ENCODE data around the gene RETREG3. TPM values are rescaled to one million over a fixed set of nuclear protein-coding genes. Genes with fewer than 3 reads are reported as not detected.

RETREG3 gene
- polyA plus RNA-seq, 4 donors = 8.4 to 42.3 (median 17.0) TPM

- DNase-seq (no peak), FAIRE-seq (no peak)
- Histone ChIP-seq H3K27ac (ENCODE audit: low read depth in 1 of 3, low read length in 2 of 3) (no peak overlapping the region), H3K27me3 (ENCODE audit: control insufficient read depth in 3 of 3, insufficient read depth in 3 of 3, low read length in 3 of 3) (no peaks in the 10 kb centered on the region), H3K4me3 (ENCODE audit: low read depth in 1 of 3, low read length in 3 of 3) (no peak overlapping the region), H3K9me3 (ENCODE audit: control insufficient read depth in 2 of 2, insufficient read depth in 1 of 2, low read depth in 1 of 2, low read length in 1 of 2) (no peaks in the 10 kb centered on the region), H3K4me1 (ENCODE audit: control insufficient read depth in 3 of 3, insufficient read depth in 2 of 3, low read depth in 1 of 3, low read length in 2 of 3) (peaks cover 0 to 23% (median under 1%) of the 10 kb centered on the region in 3 donors), H3K36me3 (ENCODE audit: control insufficient read depth in 3 of 3, insufficient read depth in 2 of 3, low read depth in 1 of 3, low read length in 3 of 3) (peaks cover 15 to 73% (median 41%) of the 10 kb centered on the region in 3 donors)
- WGBS, 3 donors = 67 to 75% (median 72%) methylated on average over 12 of the region's 12 CpGs
Measured at GRCh38 chr17:42571435-42572225, 37.5 kb downstream of the RETREG3 start.

- Histone ChIP-seq H3K4me3 (ENCODE audit: low read depth in 1 of 3, low read length in 3 of 3) (peak overlapping the region in 1 of 3 donors; percentile 3), H3K4me1 (ENCODE audit: control insufficient read depth in 3 of 3, insufficient read depth in 2 of 3, low read depth in 1 of 3, low read length in 2 of 3) (peaks cover 7 to 39% (median 7%) of the 10 kb centered on the region in 3 donors), H3K27ac (ENCODE audit: low read depth in 1 of 3, low read length in 2 of 3) (peak overlapping the region in 2 of 3 donors; percentile 36 to 94), H3K36me3 (ENCODE audit: control insufficient read depth in 3 of 3, insufficient read depth in 2 of 3, low read depth in 1 of 3, low read length in 3 of 3) (peaks cover 20 to 88% (median 35%) of the 10 kb centered on the region in 3 donors), H3K27me3 (ENCODE audit: control insufficient read depth in 3 of 3, insufficient read depth in 3 of 3, low read length in 3 of 3) (no peaks in the 10 kb centered on the region), H3K9me3 (ENCODE audit: control insufficient read depth in 2 of 2, insufficient read depth in 1 of 2, low read depth in 1 of 2, low read length in 1 of 2) (no peaks in the 10 kb centered on the region)
- DNase-seq (no peak), FAIRE-seq (no peak)
- 82 to 90% (median 84%) methylated on average over 14 of the region's 14 CpGs for WGBS, 3 donors
Measured at GRCh38 chr17:42568341-42569111, 40.6 kb downstream of the RETREG3 start.

- 0% methylated on average over 48 to 72 of the region's 72 CpGs for WGBS, 3 donors
- peaks cover 8 to 49% (median 10%) of the 10 kb centered on the region in 3 donors for H3K4me1 ChIP-seq (ENCODE audit: control insufficient read depth in 3 of 3, insufficient read depth in 2 of 3, low read depth in 1 of 3, low read length in 2 of 3)
- peak within 1 kb of the TSS; percentile 94 to 97 (median 95) for H3K27ac ChIP-seq (ENCODE audit: low read depth in 1 of 3, low read length in 2 of 3)
- FAIRE-seq = no peak
- H3K9me3 ChIP-seq (ENCODE audit: control insufficient read depth in 2 of 2, insufficient read depth in 1 of 2, low read depth in 1 of 2, low read length in 1 of 2) = no peaks in the 10 kb centered on the region
- H3K36me3 ChIP-seq (ENCODE audit: control insufficient read depth in 3 of 3, insufficient read depth in 2 of 3, low read depth in 1 of 3, low read length in 3 of 3) = peaks cover 19 to 82% (median 21%) of the 10 kb centered on the region in 3 donors
- DNase-seq = peak; percentile 97 to 98
- peak within 1 kb of the TSS; percentile 82 to 89 (median 88) for H3K4me3 ChIP-seq (ENCODE audit: low read depth in 1 of 3, low read length in 3 of 3)
- no peaks in the 10 kb centered on the region for H3K27me3 ChIP-seq (ENCODE audit: control insufficient read depth in 3 of 3, insufficient read depth in 3 of 3, low read length in 3 of 3)
Measured at GRCh38 chr17:42566883-42567573, 42.1 kb downstream of the RETREG3 start, which contains the start of gene MLX. MLX (plus strand) TSS chr17:42567100; CDS start chr17:42567125, 25 bp downstream.

GRCh38 chr17:42566215-42566882 lies 42.8 kb downstream of the RETREG3 start:
- 33 to 50% (median 34%) methylated on average over 25 to 28 of the region's 28 CpGs for WGBS, 3 donors
- H3K36me3 ChIP-seq (ENCODE audit: control insufficient read depth in 3 of 3, insufficient read depth in 2 of 3, low read depth in 1 of 3, low read length in 3 of 3) = peaks cover 14 to 75% (median 16%) of the 10 kb centered on the region in 3 donors
- no peak for DNase-seq

GRCh38 chr17:42565523-42566214 lies 43.5 kb downstream of the RETREG3 start:
- H3K36me3 ChIP-seq (ENCODE audit: control insufficient read depth in 3 of 3, insufficient read depth in 2 of 3, low read depth in 1 of 3, low read length in 3 of 3) = peaks cover 14 to 68% (median 14%) of the 10 kb centered on the region in 3 donors
- DNase-seq = no peak
- FAIRE-seq = no peak
- H3K27ac ChIP-seq (ENCODE audit: low read depth in 1 of 3, low read length in 2 of 3) = peak overlapping the region; percentile 71 to 97 (median 78)
- H3K4me1 ChIP-seq (ENCODE audit: control insufficient read depth in 3 of 3, insufficient read depth in 2 of 3, low read depth in 1 of 3, low read length in 2 of 3) = peaks cover 8 to 53% (median 10%) of the 10 kb centered on the region in 3 donors
- no peaks in the 10 kb centered on the region for H3K27me3 ChIP-seq (ENCODE audit: control insufficient read depth in 3 of 3, insufficient read depth in 3 of 3, low read length in 3 of 3)
- no peaks in the 10 kb centered on the region for H3K9me3 ChIP-seq (ENCODE audit: control insufficient read depth in 2 of 2, insufficient read depth in 1 of 2, low read depth in 1 of 2, low read length in 1 of 2)
- no peak overlapping the region for H3K4me3 ChIP-seq (ENCODE audit: low read depth in 1 of 3, low read length in 3 of 3)
- WGBS, 3 donors = 89 to 94% (median 92%) methylated on average over 16 of the region's 16 CpGs

More at GRCh38 chr17:42566215-42566882, 42.8 kb downstream of the RETREG3 start:
- no peaks in the 10 kb centered on the region for H3K9me3 ChIP-seq (ENCODE audit: control insufficient read depth in 2 of 2, insufficient read depth in 1 of 2, low read depth in 1 of 2, low read length in 1 of 2)
- peak overlapping the region in 2 of 3 donors; percentile 88 to 89 for H3K4me3 ChIP-seq (ENCODE audit: low read depth in 1 of 3, low read length in 3 of 3)
- FAIRE-seq = no peak
- no peaks in the 10 kb centered on the region for H3K27me3 ChIP-seq (ENCODE audit: control insufficient read depth in 3 of 3, insufficient read depth in 3 of 3, low read length in 3 of 3)
- H3K27ac ChIP-seq (ENCODE audit: low read depth in 1 of 3, low read length in 2 of 3) = peak overlapping the region; percentile 71 to 97 (median 78)
- peaks cover 8 to 53% (median 10%) of the 10 kb centered on the region in 3 donors for H3K4me1 ChIP-seq (ENCODE audit: control insufficient read depth in 3 of 3, insufficient read depth in 2 of 3, low read depth in 1 of 3, low read length in 2 of 3)

- H3K4me3 ChIP-seq (ENCODE audit: low read depth in 1 of 3, low read length in 3 of 3) = no peak overlapping the region
- H3K36me3 ChIP-seq (ENCODE audit: control insufficient read depth in 3 of 3, insufficient read depth in 2 of 3, low read depth in 1 of 3, low read length in 3 of 3) = peaks cover 10 to 61% (median 10%) of the 10 kb centered on the region in 3 donors
- no peaks in the 10 kb centered on the region for H3K27me3 ChIP-seq (ENCODE audit: control insufficient read depth in 3 of 3, insufficient read depth in 3 of 3, low read length in 3 of 3)
- 87 to 89% (median 88%) methylated on average over 15 of the region's 15 CpGs for WGBS, 3 donors
- H3K9me3 ChIP-seq (ENCODE audit: control insufficient read depth in 2 of 2, insufficient read depth in 1 of 2, low read depth in 1 of 2, low read length in 1 of 2) = no peaks in the 10 kb centered on the region
- peaks cover 8 to 53% (median 10%) of the 10 kb centered on the region in 3 donors for H3K4me1 ChIP-seq (ENCODE audit: control insufficient read depth in 3 of 3, insufficient read depth in 2 of 3, low read depth in 1 of 3, low read length in 2 of 3)
- no peak overlapping the region for H3K27ac ChIP-seq (ENCODE audit: low read depth in 1 of 3, low read length in 2 of 3)
- FAIRE-seq (no peak), DNase-seq (no peak)
Measured at GRCh38 chr17:42564815-42565522, 44.2 kb downstream of the RETREG3 start.

- peaks cover 8 to 43% (median 10%) of the 10 kb centered on the region in 3 donors for H3K4me1 ChIP-seq (ENCODE audit: control insufficient read depth in 3 of 3, insufficient read depth in 2 of 3, low read depth in 1 of 3, low read length in 2 of 3)
Measured at GRCh38 chr17:42563950-42564349, 45.2 kb downstream of the RETREG3 start.

More at GRCh38 chr17:42563950-42564349, 45.2 kb downstream of the RETREG3 start:
- peak overlapping the region in 2 of 3 donors; percentile 1 to 90 for H3K27ac ChIP-seq (ENCODE audit: low read depth in 1 of 3, low read length in 2 of 3)
- peaks cover 4 to 51% (median 5%) of the 10 kb centered on the region in 3 donors for H3K36me3 ChIP-seq (ENCODE audit: control insufficient read depth in 3 of 3, insufficient read depth in 2 of 3, low read depth in 1 of 3, low read length in 3 of 3)
- peak overlapping the region in 1 of 3 donors; percentile 70 for H3K4me3 ChIP-seq (ENCODE audit: low read depth in 1 of 3, low read length in 3 of 3)
- WGBS, 3 donors = 82 to 89% (median 84%) methylated on average over 7 to 9 of the region's 9 CpGs
- H3K9me3 ChIP-seq (ENCODE audit: control insufficient read depth in 2 of 2, insufficient read depth in 1 of 2, low read depth in 1 of 2, low read length in 1 of 2) = no peaks in the 10 kb centered on the region
- FAIRE-seq = no peak
- no peak for DNase-seq
- H3K27me3 ChIP-seq (ENCODE audit: control insufficient read depth in 3 of 3, insufficient read depth in 3 of 3, low read length in 3 of 3) = no peaks in the 10 kb centered on the region
